Lower lobe of right lung (tissue), 2 donors: ENCODE data around the gene APLP2. TPM values are rescaled to one million over a fixed set of nuclear protein-coding genes. Genes with fewer than 3 reads are reported as not detected.
A peak's percentile ranks its signal among the peaks of the same experiment; 100 is the strongest.

Experiments
- ATAC-seq, 2 donors: fragments of 200-7000 bp; cut with Tn5 transposase; one replicate each; pipeline ENCODE4 v1.9.1; 2020 to 2022; ENCODE audit warnings: mild to moderate bottlenecking in 2 of 2, moderate library complexity in 2 of 2
- DNase-seq: peaks from one replicate; pipeline ENCODE4 v3.0.0-alpha.2; 2020
- H3K27ac ChIP-seq: fragments of 200-600 bp; one replicate; pipeline ENCODE4 v1.8.0; 2022
- H3K27me3 ChIP-seq: fragments of 200-600 bp; one replicate; pipeline ENCODE4 v1.8.0; 2022; ENCODE audit warnings: low read depth
- H3K36me3 ChIP-seq: fragments of 200-600 bp; one replicate; pipeline ENCODE4 v1.8.0; 2022; ENCODE audit warnings: mild to moderate bottlenecking
- H3K4me1 ChIP-seq: fragments of 200-600 bp; one replicate; pipeline ENCODE4 v1.8.0; 2022
- H3K4me3 ChIP-seq: fragments of 200-600 bp; one replicate; pipeline ENCODE4 v1.8.0; 2022; ENCODE audit warnings: mild to moderate bottlenecking
- H3K9me3 ChIP-seq: fragments of 200-600 bp; one replicate; pipeline ENCODE4 v1.8.0; 2022
- intact Hi-C: fragments of 100-400 bp; cut with DNase I; formaldehyde crosslinking; loops from one replicate; pipeline ENCODE4 v1.11.0; 2022
- total RNA-seq: library from RNA; stranded (reverse); fragmentation: NEBNext Ultra II Directional; extraction: Animal tissue kit (Norgen Biotek cat#: 25700); gene quantifications from one replicate; pipeline ENCODE4 v1.2.1, GENCODE V29; 2021
- TF ChIP-seq, protein P1 (sequence below): fragments of 200-600 bp; IDR thresholded peaks from one replicate; pipeline ENCODE4 v1.8.0; 2022; ENCODE audit warnings: antibody characterized with exemption, mild to moderate bottlenecking
- donor health status: DM: no; HTN: yes; CAD: no; lungs with severe emphysema.

The APLP2 gene
- total RNA-seq, 1 donor from 2014 or later: 582 TPM

DNA sequence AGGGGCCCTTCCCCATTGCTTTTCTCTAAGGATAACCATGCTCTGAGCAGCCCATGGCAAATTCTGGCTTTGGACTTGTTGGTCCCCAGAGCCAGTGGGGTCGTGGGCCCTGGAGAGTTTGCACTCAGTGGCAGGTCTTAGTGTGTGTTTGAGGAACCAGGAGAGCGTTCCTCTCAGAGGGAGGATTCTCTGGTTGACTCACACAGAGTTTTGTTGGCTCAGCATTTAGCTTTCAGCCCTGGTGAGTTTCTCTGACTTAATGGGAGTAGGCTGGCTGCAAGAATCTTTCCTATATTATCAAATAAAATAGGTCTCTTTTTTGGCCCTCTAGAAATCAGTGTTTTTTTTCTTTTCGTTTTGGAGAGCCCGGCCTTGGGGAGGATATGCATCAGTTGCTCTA, 110.8 kb downstream of the APLP2 start:
- DNase-seq: peak; percentile 43
- Histone ChIP-seq H3K27ac (peak overlapping the region; percentile 7), H3K27me3 (no peaks in the 10 kb centered on the region), H3K36me3 (no peaks in the 10 kb centered on the region), H3K9me3 (no peaks in the 10 kb centered on the region), H3K4me3 (no peak overlapping the region), H3K4me1 (peaks cover 46% of the 10 kb centered on the region)
- ATAC-seq: peak; percentile 41 to 61
- TF ChIP-seq, protein P1, sequence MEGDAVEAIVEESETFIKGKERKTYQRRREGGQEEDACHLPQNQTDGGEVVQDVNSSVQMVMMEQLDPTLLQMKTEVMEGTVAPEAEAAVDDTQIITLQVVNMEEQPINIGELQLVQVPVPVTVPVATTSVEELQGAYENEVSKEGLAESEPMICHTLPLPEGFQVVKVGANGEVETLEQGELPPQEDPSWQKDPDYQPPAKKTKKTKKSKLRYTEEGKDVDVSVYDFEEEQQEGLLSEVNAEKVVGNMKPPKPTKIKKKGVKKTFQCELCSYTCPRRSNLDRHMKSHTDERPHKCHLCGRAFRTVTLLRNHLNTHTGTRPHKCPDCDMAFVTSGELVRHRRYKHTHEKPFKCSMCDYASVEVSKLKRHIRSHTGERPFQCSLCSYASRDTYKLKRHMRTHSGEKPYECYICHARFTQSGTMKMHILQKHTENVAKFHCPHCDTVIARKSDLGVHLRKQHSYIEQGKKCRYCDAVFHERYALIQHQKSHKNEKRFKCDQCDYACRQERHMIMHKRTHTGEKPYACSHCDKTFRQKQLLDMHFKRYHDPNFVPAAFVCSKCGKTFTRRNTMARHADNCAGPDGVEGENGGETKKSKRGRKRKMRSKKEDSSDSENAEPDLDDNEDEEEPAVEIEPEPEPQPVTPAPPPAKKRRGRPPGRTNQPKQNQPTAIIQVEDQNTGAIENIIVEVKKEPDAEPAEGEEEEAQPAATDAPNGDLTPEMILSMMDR: no peak
- intact Hi-C loops: no loop called here

DNA sequence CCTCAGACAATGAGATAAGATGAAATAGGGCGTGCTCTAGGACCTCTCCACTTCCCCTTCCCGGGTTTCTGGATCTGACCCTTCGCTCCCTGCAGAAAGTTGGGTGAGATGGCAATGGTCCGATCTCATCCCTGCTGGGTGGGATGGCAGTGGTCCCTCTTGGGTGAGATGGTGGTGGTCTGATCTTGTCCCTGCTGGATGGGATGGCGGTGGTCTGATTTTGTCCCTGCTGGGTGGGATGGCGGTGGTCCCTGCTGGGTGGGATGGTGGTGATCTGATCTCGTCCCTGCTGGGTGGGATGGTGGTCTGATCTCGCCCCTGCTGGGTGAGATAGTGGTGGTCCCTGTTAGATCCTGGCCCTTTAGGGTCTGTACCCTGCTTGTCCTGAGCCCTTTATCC, 111.2 kb downstream of the APLP2 start:
- Histone ChIP-seq H3K9me3 (no peaks in the 10 kb centered on the region), H3K27me3 (no peaks in the 10 kb centered on the region), H3K27ac (peak overlapping the region; percentile 67), H3K4me3 (no peak overlapping the region), H3K36me3 (no peaks in the 10 kb centered on the region), H3K4me1 (peaks cover 46% of the 10 kb centered on the region)
- intact Hi-C loops: no loop called here
- TF ChIP-seq, protein P1: no peak
- DNase-seq (peak; percentile 12), ATAC-seq (peak; percentile 5)

DNA sequence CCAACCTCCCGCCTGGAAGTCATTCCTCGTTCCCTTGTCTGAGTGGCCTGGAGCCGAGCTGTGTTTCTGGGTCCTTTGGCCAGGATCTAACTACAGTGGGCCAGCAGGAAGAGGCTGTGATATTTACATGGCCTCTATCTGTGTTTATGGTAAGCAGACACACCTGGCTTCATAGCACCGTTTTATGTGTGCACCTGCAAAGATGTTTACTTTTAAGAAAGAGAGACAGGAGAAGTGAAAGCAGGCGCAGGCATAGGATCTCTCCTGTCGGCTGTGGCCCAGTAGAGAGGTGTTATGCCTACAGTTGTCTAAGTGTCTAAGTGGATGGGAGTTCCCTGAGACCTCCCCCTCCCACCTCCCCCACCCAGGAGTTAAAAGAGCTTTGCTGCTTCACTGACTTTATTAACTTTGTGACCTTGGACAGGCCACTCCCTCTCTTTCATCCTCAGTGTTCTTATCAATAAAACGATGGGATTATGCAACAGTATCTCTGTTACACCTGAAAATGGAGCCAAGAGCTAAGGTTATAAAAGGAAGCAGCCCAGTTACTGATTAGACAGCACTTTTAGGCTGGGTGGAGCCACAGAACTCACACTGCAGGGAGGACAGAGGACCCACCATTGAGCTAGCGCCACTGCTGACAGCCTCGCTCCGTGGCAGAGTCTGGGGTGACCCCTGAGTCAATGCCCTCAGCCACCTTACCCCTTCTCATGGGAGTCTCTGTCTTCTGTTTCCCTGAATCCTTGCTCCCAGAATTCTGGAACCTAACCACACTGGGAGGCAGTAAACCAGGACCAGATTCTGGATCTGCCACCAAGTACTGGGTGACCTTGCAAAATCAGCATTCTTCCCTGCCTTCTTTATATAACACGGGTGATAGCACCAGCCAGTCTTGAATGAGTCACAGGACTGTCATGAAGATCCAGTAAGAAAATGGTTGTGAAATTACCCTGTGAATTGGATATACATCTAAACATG, 111.9 kb downstream of the APLP2 start:
- Histone ChIP-seq H3K27me3 (no peaks in the 10 kb centered on the region), H3K27ac (peak overlapping the region; percentile 67), H3K4me3 (no peak overlapping the region), H3K4me1 (peaks cover 46% of the 10 kb centered on the region), H3K36me3 (no peaks in the 10 kb centered on the region), H3K9me3 (no peaks in the 10 kb centered on the region)
- TF ChIP-seq, protein P1: no peak
- DNase-seq: no peak
- intact Hi-C loops: no loop called here
- peak; percentile 75 to 79 for ATAC-seq

DNA sequence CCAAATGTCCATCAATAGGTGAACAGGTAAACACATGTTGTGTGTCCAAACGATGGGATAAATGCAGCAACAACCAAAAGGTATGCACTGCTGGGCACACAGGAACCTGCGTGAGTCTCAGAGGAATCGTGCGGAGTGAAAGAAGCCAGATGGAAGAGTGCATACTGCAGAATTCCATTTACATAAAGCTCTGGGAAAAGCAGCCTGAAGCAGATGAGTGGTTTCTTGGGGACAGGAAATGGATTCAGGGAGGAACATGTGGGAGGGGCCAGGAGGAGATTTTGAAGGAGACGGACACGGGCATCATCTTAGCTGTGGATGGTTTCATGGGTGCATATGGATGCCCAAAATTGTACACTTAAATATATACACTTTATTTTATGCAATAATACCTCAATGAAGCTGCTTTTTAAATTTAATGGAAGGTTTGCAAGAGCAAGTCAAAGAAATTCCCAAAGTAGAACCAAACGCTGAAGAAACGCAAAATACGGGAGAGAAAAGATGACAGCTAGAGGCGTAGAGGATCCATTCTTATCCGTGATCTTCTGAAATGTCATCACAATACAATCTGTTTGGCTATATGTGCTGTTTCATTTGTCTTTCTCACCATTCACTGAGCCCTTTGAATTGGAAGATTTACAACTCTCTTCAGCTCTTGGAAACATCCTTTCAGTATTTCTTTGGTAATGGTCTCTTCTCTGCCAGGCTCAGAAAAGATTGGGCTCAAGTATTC, 114.3 kb downstream of the APLP2 start:
- H3K27me3 ChIP-seq: no peaks in the 10 kb centered on the region
- DNase-seq: no peak
- H3K9me3 ChIP-seq: no peaks in the 10 kb centered on the region
- no peaks in the 10 kb centered on the region for H3K36me3 ChIP-seq
- TF ChIP-seq, protein P1: no peak
- H3K27ac ChIP-seq: no peak overlapping the region
- no peak for ATAC-seq
- intact Hi-C loops: no loop called here
- H3K4me3 ChIP-seq: no peak overlapping the region
- peaks cover 34% of the 10 kb centered on the region for H3K4me1 ChIP-seq

DNA sequence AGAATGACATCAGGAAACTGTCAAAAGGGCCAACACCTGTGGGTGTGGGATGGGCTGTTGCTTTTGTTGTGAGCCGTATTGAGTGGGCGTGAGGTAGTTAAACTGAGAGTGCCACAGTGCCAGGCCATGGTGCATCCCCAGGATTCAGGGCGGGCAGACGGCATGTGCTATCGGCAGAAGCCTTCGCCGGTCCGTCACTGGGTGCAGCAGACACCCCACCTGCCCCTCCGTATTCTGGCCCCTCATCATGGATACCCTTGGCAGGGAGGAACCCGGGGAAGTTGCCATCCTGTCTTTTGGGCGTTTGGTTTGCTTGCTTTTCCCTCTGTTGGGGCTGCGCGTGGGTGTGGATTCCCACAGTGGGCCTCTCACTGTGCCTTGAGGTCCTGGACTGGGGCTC, 117.4 kb downstream of the APLP2 start:
- DNase-seq (no peak), ATAC-seq (no peak)
- Histone ChIP-seq H3K36me3 (no peaks in the 10 kb centered on the region), H3K27ac (no peak overlapping the region), H3K4me3 (no peak overlapping the region), H3K27me3 (no peaks in the 10 kb centered on the region), H3K9me3 (no peaks in the 10 kb centered on the region), H3K4me1 (peaks cover 5% of the 10 kb centered on the region)
- TF ChIP-seq, protein P1: no peak
- intact Hi-C loops: no loop called here
